Measurements from ENCODE around the gene TNFSF9. TPM values are rescaled to one million over a fixed set of nuclear protein-coding genes. Genes with fewer than 3 reads are reported as not detected.
"Not testable (repeated sequence)": the region's sequence is repeated elsewhere in the genome, so short reads cannot be mapped to it uniquely, and the experiment has no call there.

TNFSF9 gene
- total RNA-seq, 1 experiment from 2014 or later = 0.92 TPM

GRCh38 chr19:6503407-6504201 is 27.2 kb upstream of the TNFSF9 start:
- peaks cover 29% of the 10 kb centered on the region for H3K27me3 Mint-ChIP-seq (ENCODE audit: unreplicated experiment)
- no peak for TF ChIP-seq CTCF (IDR thresholded peaks at IDR 0.05; ENCODE audit: unreplicated experiment)
- CTCF ChIA-PET = no interaction called here
- no peaks in the 10 kb centered on the region for H3K9me3 Mint-ChIP-seq (ENCODE audit: low read depth, unreplicated experiment)
- BruUV-seq (replicated peaks) = no TSS peak
- no peak overlapping the region for H3K27ac Mint-ChIP-seq (ENCODE audit: unreplicated experiment)
- intact Hi-C loops (cut with micrococcal nuclease; ENCODE audit: unreplicated experiment) = no loop called here
- H3K4me1 Mint-ChIP-seq (ENCODE audit: low read depth, unreplicated experiment) = no peaks in the 10 kb centered on the region
- peaks cover 4% of the 10 kb centered on the region for H3K36me3 Mint-ChIP-seq (ENCODE audit: insufficient read depth, unreplicated experiment)
- no peak overlapping the region for H3K4me3 Mint-ChIP-seq (ENCODE audit: low read depth, unreplicated experiment)
- DNase-seq = no peak

GRCh38 chr19:6508028-6508771 is 22.6 kb upstream of the TNFSF9 start:
- H3K27ac Mint-ChIP-seq (ENCODE audit: unreplicated experiment); H3K4me3 Mint-ChIP-seq (ENCODE audit: low read depth, unreplicated experiment); intact Hi-C loops (cut with micrococcal nuclease; ENCODE audit: unreplicated experiment); H3K27me3 Mint-ChIP-seq (ENCODE audit: unreplicated experiment); H3K36me3 Mint-ChIP-seq (ENCODE audit: insufficient read depth, unreplicated experiment); H3K9me3 Mint-ChIP-seq (ENCODE audit: low read depth, unreplicated experiment); DNase-seq; BruUV-seq (replicated peaks); H3K4me1 Mint-ChIP-seq (ENCODE audit: low read depth, unreplicated experiment): not testable (repeated sequence)
- CTCF ChIA-PET = interaction anchor here (0.6 kb wide), 1 partner anchor 26 kb away, joined by 6 read pairs; no protein-coding TSS in a partner anchor

- Mint-ChIP-seq H3K27ac (ENCODE audit: unreplicated experiment) (no peak overlapping the region), H3K36me3 (ENCODE audit: insufficient read depth, unreplicated experiment) (no peaks in the 10 kb centered on the region), H3K9me3 (ENCODE audit: low read depth, unreplicated experiment) (no peaks in the 10 kb centered on the region), H3K4me1 (ENCODE audit: low read depth, unreplicated experiment) (no peaks in the 10 kb centered on the region), H3K27me3 (ENCODE audit: unreplicated experiment) (no peaks in the 10 kb centered on the region), H3K4me3 (ENCODE audit: low read depth, unreplicated experiment) (no peak overlapping the region)
- intact Hi-C loops (cut with micrococcal nuclease; ENCODE audit: unreplicated experiment) = no loop called here
- CTCF ChIA-PET = no interaction called here
- no peak for DNase-seq
- TF ChIP-seq CTCF (IDR thresholded peaks at IDR 0.05; ENCODE audit: unreplicated experiment) = no peak
- no TSS peak for BruUV-seq (replicated peaks)
Measured at GRCh38 chr19:6509118-6509971, 21.5 kb upstream of the TNFSF9 start.

GRCh38 chr19:6510618-6511017 is 20.2 kb upstream of the TNFSF9 start:
- BruUV-seq (replicated peaks) = no TSS peak
- no peak for TF ChIP-seq CTCF (IDR thresholded peaks at IDR 0.05; ENCODE audit: unreplicated experiment)
- Mint-ChIP-seq H3K9me3 (ENCODE audit: low read depth, unreplicated experiment) (no peaks in the 10 kb centered on the region), H3K36me3 (ENCODE audit: insufficient read depth, unreplicated experiment) (no peaks in the 10 kb centered on the region), H3K4me3 (ENCODE audit: low read depth, unreplicated experiment) (no peak overlapping the region), H3K4me1 (ENCODE audit: low read depth, unreplicated experiment) (no peaks in the 10 kb centered on the region), H3K27me3 (ENCODE audit: unreplicated experiment) (no peaks in the 10 kb centered on the region), H3K27ac (ENCODE audit: unreplicated experiment) (no peak overlapping the region)
- intact Hi-C loops (cut with micrococcal nuclease; ENCODE audit: unreplicated experiment) = loop anchor here (10.0 kb wide), 1 partner anchor 224 kb away; the partner anchor contains the start of genes GPR108 and TRIP10
- DNase-seq = no peak
- CTCF ChIA-PET = no interaction called here
